ENCODE data around the gene COG8.

COG8 gene

DNA sequence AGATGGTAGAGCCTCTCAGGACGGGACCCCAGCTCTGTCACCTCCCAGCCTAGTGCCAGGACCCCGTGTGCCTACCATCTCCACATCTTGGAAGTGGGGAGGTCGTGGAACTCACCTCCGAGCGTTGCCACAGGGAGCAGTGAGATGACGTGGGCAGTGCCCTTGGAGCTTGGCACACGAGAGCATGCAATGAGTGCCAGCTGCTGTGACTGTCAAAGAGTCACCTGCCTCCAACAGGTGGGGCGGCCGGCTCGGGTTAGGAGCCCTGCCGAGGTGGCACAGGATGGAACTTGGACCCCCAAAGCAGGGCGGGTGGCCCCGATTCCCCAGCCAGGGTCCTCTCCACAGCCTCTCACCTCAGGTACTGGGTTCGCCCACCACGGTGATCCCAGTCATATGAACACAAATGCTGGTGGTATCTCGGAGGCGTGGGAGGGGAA lies 22.7 kb downstream of the COG8 start:
- peaks cover 70% of the 10 kb centered on the region for H3K79me2 ChIP-seq (ENCODE audit: control insufficient read depth, low read length)

DNA sequence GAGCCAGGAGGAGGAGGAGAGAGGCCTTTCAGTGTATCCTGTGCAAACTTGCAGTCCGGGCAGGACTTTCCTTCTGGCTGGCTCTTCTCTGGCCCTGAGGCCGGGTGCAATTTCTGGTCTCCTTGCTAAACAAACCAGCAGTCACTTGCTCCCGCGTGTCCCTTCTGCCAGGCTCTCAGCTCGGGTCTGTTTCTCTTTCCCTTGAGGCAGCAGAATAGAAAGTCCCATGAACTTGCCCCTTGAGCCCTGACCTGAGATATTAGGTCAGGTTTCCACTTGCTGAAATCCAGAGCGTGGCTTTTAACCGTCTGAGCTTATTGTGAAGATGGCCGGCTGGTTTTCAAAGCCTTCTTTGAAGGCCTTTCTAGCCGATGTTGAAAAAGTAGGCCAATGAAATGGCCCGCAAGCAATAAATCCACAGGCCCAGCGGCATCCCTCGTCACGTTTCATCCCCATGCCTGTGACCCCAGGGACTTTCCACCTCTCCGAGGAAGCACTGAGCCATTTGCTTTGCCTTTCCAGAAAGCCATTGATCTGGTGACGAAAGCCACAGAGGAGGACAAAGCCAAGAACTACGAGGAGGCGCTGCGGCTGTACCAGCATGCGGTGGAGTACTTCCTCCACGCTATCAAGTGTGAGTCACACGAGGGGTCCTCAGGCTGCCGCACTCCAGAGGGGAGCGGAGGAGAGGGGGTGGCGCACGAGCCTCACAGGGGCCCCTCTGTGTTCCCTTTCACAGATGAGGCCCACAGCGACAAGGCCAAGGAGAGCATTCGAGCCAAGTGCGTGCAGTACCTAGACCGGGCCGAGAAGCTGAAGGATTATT lies 23.7 kb downstream of the COG8 start:
- H3K36me3 ChIP-seq (ENCODE audit: control insufficient read depth, low read length): peaks cover 75% of the 10 kb centered on the region
- no peak overlapping the region for H3K4me3 ChIP-seq (ENCODE audit: low read length)
- H3F3A ChIP-seq (ENCODE audit: control insufficient read depth, insufficient read depth): no peaks in the 10 kb centered on the region
- no peaks in the 10 kb centered on the region for H3K27me3 ChIP-seq (ENCODE audit: control insufficient read depth, low read length)
- peaks cover 7% of the 10 kb centered on the region for H3K4me1 ChIP-seq (ENCODE audit: control insufficient read depth, low read length)
- no peak overlapping the region for H3K4me2 ChIP-seq (ENCODE audit: low read length)
- peaks cover 66% of the 10 kb centered on the region for H3K79me2 ChIP-seq (ENCODE audit: control insufficient read depth, low read length)
- no peak overlapping the region for H3K27ac ChIP-seq (ENCODE audit: low read depth, low read length)
- TF ChIP-seq, protein P1, sequence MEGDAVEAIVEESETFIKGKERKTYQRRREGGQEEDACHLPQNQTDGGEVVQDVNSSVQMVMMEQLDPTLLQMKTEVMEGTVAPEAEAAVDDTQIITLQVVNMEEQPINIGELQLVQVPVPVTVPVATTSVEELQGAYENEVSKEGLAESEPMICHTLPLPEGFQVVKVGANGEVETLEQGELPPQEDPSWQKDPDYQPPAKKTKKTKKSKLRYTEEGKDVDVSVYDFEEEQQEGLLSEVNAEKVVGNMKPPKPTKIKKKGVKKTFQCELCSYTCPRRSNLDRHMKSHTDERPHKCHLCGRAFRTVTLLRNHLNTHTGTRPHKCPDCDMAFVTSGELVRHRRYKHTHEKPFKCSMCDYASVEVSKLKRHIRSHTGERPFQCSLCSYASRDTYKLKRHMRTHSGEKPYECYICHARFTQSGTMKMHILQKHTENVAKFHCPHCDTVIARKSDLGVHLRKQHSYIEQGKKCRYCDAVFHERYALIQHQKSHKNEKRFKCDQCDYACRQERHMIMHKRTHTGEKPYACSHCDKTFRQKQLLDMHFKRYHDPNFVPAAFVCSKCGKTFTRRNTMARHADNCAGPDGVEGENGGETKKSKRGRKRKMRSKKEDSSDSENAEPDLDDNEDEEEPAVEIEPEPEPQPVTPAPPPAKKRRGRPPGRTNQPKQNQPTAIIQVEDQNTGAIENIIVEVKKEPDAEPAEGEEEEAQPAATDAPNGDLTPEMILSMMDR (IDR thresholded peaks at IDR 0.05; ENCODE audit: low read depth, low read length, poor library complexity, severe bottlenecking): no peak
- no peak for TF ChIP-seq EZH2phosphoT487 (IDR thresholded peaks at IDR 0.05; ENCODE audit: borderline replicate concordance, low read length)
- no peaks in the 10 kb centered on the region for H3K9me2 ChIP-seq (replicated peaks; ENCODE audit: control insufficient read depth, low read length)
- peaks cover 6% of the 10 kb centered on the region for H4K20me1 ChIP-seq (ENCODE audit: control insufficient read depth, insufficient read depth, low read depth, low read length)
- H3K9me3 ChIP-seq (ENCODE audit: control insufficient read depth, insufficient read depth, low read length): no peaks in the 10 kb centered on the region

More for the DNA sequence above, 22.7 kb downstream of the COG8 start:
- no peak for TF ChIP-seq EZH2phosphoT487 (IDR thresholded peaks at IDR 0.05; ENCODE audit: borderline replicate concordance, low read length)
- TF ChIP-seq, protein P1 (IDR thresholded peaks at IDR 0.05; ENCODE audit: low read depth, low read length, poor library complexity, severe bottlenecking): no peak
- peaks cover 6% of the 10 kb centered on the region for H3K4me1 ChIP-seq (ENCODE audit: control insufficient read depth, low read length)
- H3K9me3 ChIP-seq (ENCODE audit: control insufficient read depth, insufficient read depth, low read length): no peaks in the 10 kb centered on the region
- no peaks in the 10 kb centered on the region for H3F3A ChIP-seq (ENCODE audit: control insufficient read depth, insufficient read depth)
- H3K27me3 ChIP-seq (ENCODE audit: control insufficient read depth, low read length): no peaks in the 10 kb centered on the region
- no peak overlapping the region for H3K27ac ChIP-seq (ENCODE audit: low read depth, low read length)
- no peaks in the 10 kb centered on the region for H3K9me2 ChIP-seq (replicated peaks; ENCODE audit: control insufficient read depth, low read length)
- peaks cover 6% of the 10 kb centered on the region for H4K20me1 ChIP-seq (ENCODE audit: control insufficient read depth, insufficient read depth, low read depth, low read length)
- H3K4me2 ChIP-seq (ENCODE audit: low read length): no peak overlapping the region
- H3K36me3 ChIP-seq (ENCODE audit: control insufficient read depth, low read length): peaks cover 81% of the 10 kb centered on the region
- H3K4me3 ChIP-seq (ENCODE audit: low read length): no peak overlapping the region

DNA sequence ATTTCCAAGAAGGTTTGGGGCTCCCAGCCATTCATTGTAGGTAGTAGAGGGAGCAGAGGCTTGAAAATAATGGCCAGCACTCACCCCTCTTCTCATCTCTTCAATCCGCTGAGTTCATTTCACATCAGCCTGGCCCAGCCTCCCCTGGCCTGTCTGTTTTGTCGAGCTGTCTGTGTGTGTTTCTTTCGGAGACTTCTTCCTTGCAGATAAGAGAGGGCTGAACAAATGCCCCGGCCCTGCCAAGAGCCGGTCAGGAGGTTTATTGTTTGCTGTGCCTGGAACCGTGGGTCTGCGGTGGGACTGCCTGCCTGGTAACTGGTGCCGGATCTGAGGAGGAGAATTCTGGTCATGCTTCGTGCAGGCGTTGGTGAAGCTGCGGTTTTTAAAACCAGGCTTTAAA lies 24.8 kb downstream of the COG8 start:
- Histone ChIP-seq H3K79me2 (ENCODE audit: control insufficient read depth, low read length) (peaks cover 60% of the 10 kb centered on the region), H3K27me3 (ENCODE audit: control insufficient read depth, low read length) (no peaks in the 10 kb centered on the region), H3K4me2 (ENCODE audit: low read length) (no peak overlapping the region), H3K27ac (ENCODE audit: low read depth, low read length) (no peak overlapping the region), H4K20me1 (ENCODE audit: control insufficient read depth, insufficient read depth, low read depth, low read length) (peaks cover 6% of the 10 kb centered on the region), H3K4me1 (ENCODE audit: control insufficient read depth, low read length) (peaks cover 12% of the 10 kb centered on the region), H3K9me2 (replicated peaks; ENCODE audit: control insufficient read depth, low read length) (no peaks in the 10 kb centered on the region), H3K4me3 (ENCODE audit: low read length) (no peak overlapping the region), H3K9me3 (ENCODE audit: control insufficient read depth, insufficient read depth, low read length) (no peaks in the 10 kb centered on the region), H3K36me3 (ENCODE audit: control insufficient read depth, low read length) (peaks cover 64% of the 10 kb centered on the region), H3F3A (ENCODE audit: control insufficient read depth, insufficient read depth) (no peaks in the 10 kb centered on the region)
- no peak for TF ChIP-seq EZH2phosphoT487 (IDR thresholded peaks at IDR 0.05; ENCODE audit: borderline replicate concordance, low read length)
- TF ChIP-seq, protein P1 (IDR thresholded peaks at IDR 0.05; ENCODE audit: low read depth, low read length, poor library complexity, severe bottlenecking): no peak

Data from DOHH2 (cell line).